HG03280 (cell line): ENCODE measurements around the gene CNPY2.

Experiments used
- ATAC-seq: cut with Tn5 transposase; IDR thresholded peaks from one replicate; pipeline ENCODE4 v1.9.1; 2021; ENCODE audit warnings: mild to moderate bottlenecking, moderate library complexity; ENCODE audit not compliant: unreplicated experiment

CNPY2 gene

DNA sequence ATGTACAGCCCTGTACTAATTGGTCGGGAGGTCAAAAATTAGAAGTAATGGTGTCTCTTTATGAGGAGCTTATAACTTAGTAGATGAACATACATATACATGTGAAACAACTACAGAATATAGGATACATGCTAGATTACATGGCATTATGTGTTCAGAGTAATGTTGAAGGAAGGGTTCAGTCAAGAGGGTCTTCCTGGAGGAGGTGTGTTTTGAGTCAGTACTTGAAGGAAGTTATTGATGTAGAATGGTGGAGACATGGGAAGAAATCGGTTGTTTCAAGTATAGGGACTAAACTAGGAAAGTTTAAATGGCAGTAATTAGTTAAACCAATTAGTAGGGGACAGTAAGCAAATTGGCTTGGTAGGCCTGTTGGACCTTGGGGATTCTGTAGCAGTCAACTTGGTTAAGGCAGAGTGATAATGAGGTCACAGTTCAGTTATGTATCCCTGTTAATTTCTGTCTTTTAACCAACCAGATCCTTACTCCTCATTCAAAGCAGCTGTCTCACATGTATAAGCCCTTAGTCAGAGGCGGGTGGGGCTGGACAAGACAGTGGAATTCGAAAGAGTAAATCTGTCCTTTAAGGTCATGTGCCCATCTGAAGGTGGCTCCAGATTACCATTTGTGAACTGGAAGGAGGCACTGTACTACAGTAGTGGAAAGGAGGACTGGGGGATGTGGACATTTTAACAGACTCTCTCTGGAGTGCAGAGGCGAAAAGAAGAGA, 54.1 kb downstream of the CNPY2 start:
- ATAC-seq, result no peak

DNA sequence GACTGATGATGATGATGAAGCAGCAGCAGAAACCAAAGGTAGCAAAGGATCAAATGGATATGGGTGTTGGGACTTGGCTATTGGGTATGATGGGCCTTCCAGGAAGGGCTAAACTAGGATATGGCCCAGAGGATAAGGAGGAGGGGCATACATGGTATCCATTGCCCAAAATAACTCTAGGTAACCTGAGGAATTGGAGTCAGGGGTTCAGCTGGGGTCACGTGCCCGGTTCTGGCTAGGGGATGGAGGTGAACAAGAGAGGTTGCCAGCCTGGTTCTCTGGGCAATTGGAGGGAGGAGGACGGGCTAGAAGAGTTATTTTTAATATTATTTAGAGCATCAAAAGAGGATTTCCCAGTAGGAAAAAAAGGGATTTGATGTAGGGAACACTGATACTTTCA, 54.9 kb downstream of the CNPY2 start:
- no peak for ATAC-seq

DNA sequence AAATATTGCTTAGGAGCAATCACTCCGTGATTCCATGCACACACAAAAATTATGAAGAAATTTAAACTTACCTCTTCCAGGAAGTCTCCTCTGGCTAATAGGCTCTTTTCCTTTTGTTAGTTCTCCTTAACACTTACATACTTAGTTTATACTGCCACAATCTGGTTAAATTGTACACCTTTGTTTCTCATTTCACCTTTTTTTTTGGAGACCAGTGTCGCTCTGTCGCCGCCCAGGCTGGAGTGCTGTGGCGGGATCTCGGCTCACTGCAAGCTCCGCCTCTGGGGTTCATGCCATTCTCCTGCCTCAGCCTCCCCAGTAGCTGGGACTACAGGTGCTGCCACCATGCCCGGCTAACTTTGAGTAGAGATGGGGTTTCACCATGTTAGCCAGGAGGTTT, 55.4 kb downstream of the CNPY2 start:
- ATAC-seq, result no peak
